GM18870 (cell line): ENCODE results near the gene TRIM41.
"Not testable (repeated sequence)": the region's sequence is repeated elsewhere in the genome, so short reads cannot be mapped to it uniquely, and the experiment has no call there.

ENCODE experiments used
- ATAC-seq: cut with Tn5 transposase; IDR thresholded peaks from one replicate; pipeline ENCODE4 v1.9.1; 2021; ENCODE audit warnings: moderate library complexity; ENCODE audit not compliant: unreplicated experiment

TRIM41 gene

DNA sequence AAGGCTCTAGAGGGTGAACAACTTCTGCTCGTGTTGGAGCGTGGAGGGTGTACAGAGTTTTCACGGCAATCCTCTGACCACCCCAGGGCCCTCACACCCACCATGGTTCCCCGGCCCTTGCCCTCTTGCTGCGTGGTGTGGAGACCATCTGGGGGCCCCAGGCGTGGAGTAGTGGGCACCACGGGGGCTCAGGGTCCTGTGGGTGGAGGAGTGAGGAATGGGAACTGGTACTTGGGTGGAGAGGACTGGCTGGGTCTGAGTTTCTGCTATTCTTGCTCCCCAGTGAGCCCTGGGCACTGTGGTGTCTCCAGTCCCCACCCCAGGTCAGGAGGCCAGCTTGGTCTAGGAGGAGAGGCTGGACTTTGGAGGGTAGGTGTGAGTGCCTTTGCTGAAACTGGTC, 59.8 kb downstream of the TRIM41 start:
- ATAC-seq: no peak

DNA sequence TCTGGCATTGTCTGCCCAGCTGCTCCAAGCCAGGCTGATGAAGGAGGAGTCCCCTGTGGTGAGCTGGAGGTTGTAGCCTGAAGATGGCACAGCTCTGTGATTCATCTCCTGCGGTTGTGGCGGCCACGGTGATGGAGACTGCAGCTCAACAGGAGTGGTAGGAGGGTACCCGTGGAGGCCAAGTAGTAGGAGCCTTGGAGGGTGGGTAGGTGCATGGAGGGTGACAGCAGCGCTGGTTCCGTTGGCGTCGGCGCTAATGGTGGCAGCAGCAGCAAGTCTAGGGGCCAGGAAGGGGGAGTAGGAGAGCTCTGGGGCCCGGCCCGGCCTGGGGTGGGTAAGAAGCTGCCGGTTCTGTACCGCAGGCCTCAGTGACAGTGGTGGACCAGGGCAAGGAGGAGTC, 60.3 kb downstream of the TRIM41 start:
- ATAC-seq: no peak

DNA sequence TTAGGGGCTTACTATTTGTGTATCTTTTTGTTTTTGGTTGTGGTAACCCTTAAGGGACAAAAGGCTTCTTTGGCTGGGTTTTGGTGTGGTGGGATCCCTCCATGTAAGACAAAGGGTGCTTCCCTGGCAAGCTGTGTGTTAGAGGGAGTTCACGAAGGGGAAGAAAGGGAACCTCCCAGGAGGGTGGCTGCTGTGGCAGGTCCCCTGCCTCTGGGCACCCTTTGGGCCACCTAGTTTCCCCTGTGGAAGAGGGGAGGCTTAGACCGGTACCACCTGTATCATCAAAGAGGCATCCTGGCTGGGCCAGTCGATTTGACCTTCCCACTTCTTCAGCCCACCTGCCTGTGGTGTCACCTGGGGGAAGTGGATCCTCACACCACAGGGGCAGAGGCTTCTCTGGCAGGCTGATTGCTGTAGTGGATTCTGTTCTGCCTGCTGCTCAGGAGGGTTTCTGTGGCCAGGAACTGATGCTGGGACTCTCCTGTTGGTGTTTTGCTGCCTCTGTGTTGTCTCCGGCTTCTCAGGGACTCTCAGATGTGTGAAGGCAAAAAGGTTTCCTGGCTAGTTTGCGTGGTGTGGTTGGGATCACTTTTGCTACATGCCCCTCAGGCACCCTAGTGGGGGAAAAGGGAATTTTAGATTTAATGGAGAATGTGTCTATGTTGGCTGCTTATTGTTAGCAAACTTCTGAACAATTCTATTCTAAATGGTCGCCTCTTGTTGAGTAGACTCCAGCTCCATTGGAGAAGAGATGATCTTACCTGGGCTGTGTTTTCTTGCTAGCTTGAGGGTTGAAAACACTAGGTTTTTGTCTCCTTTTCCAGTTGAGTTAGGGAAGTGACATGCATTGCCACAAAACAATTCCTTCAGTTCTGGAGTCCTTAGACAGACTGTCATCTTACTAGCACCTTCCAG, 61.0 kb downstream of the TRIM41 start:
- not testable (repeated sequence) for ATAC-seq
